GM18520 (cell line): ENCODE data around the gene NGRN.
"Not testable (repeated sequence)": the region's sequence is repeated elsewhere in the genome, so short reads cannot be mapped to it uniquely, and the experiment has no call there.

Experiments used
- ATAC-seq: cut with Tn5 transposase; IDR thresholded peaks from one replicate; pipeline ENCODE4 v1.9.1; 2021; ENCODE audit not compliant: unreplicated experiment

The NGRN gene

DNA sequence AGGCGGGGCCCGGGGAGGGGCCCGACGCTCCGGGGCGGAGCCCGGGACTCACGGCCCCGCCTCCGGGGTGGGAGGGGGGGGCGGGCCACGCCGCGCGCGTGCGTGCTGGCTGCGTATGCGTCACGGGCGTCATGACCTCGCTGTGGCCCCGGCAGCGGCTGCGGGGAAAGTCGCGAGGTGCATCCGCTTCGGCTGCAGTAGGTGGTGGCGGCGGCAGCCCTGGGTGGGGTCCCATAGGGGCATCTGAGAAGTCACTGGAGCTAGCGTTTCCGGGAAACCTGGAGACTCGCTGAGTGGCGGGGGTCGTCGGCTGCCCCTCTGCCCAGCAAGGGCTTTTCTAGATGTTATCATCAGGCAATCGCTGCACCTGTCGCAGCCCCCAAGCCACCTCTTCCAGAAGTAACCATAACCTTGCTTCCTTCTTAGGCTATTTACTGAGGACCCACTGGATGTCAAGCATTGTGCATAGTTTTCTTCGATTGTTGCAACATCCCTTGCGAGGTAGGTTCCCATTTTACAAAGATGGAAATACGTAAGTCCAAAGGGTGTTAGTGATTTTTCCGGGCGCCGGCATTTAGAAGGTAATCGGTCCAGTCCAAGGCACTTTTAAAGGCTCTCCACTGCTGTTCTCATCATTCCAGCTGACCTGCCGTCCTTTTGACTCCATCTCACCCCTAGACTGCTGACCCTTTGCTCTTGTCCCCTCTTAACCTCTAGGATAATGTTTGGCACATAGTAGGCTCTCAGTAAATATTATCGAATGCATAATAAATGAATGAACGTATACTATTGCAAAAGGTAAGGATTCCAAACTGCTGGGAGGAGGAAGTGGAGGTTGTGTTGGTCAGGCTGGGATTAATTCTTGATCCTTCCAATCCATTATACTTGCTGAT, 31.1 kb upstream of the NGRN start, which contains the start of gene GDPGP1:
TSS of gene GDPGP1 (plus strand) at position 114 of the 893 bp plus-strand sequence. CDS start 6,700 bp downstream, outside the sequence.
- ATAC-seq, result peak; percentile 62

DNA sequence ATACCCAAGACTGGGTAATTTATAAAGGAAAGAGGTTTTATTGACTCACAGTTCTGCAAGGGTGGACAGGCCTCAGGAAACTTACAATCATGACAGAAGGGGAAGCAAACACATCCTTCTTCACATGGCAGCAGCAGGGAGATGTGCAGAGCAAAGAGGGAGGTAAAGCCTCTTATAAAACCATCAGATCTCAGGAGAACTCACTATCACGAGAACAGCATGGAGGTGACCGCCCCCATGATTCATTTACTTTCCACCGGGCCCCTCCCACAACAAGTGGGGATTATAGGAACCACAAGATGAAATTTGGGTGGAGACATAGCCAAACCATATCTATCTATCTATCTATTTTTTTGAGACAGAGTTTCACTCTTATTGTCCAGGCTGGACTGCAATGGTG, 26.1 kb upstream of the NGRN start:
- no peak for ATAC-seq

DNA sequence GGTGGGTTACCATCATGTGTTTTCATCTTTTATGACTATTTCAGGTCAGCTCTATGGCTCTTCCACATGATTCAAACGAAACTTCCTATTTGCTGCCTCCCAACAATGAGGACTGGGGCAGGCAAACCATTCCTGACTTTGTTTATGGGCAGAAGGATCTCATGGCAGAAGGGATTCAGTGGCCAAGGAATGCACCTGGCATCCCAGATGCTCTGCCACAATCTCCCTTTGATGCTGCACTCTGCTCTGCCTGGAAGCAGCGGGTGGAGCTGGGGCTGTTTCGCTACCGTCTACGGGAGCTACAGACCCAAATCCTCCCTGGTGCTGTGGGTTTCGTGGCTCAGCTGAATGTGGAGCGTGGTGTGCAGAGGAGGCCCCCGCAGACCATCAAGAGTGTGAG, 24.6 kb upstream of the NGRN start:
- no peak for ATAC-seq

DNA sequence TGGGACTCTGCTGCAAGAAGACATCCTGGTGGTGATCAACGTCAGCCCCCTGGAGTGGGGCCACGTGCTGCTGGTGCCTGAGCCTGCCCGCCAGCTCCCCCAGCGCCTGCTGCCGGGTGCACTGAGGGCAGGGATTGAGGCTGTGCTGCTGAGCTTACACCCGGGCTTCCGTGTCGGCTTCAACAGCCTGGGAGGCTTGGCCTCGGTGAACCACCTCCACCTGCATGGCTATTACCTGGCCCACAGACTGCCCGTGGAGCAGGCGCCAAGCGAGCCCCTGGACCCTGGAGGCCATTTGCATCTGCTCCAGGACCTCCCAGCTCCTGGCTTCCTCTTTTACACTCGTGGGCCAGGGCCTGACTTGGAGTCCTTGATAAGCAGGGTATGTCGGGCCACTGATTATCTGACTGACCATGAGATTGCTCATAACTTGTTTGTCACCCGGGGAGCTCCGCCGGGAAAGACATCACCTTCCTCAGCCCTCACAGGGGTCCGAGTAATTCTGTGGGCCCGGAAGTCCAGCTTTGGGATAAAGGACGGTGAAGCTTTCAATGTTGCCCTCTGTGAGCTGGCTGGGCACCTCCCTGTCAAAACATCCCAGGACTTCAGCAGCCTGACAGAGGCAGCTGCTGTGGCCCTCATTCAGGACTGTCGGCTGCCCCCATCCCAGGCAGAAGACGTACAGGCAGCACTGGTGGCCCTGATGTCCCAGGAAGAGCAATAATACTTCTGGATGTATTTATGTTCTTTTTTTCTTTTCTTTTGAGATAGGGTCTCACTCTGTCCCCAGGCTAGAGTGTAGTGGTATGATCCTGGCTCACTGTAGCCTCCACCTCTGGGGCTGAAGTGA, 23.9 kb upstream of the NGRN start:
- ATAC-seq, result no peak

DNA sequence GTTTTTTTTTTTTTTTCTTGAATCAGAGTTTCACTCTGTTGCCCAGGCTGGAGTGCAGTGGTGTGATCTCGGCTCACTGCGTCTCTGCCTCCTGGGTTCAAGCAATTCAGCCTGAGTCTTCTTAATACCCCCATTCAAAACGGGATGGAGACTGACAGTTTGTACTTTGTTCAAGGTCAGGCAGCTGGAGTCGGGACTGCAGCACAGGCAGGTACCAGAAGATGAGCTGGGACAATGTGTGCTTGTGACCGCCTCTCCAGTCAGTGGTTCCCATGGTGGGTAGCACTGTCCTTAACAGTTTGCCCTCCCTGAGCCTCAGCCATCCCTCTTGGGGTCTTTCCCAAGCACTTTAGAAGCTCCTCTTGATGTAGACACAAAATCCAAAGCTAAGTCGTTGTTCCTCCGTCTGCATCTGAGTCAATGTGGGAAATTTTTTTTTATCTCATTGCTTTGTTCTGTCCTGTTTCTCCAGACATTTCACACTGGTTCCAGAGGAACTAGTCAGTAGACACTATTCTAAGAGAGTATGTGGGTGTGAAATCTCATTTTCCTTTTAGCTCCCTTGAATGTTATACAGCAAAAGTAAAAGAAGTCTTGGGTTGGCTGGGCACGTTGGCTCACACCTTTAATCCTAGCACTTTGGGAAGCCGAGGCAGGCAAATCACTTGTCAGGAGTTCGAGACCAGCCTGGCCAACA, 21.4 kb upstream of the NGRN start:
- no peak for ATAC-seq

DNA sequence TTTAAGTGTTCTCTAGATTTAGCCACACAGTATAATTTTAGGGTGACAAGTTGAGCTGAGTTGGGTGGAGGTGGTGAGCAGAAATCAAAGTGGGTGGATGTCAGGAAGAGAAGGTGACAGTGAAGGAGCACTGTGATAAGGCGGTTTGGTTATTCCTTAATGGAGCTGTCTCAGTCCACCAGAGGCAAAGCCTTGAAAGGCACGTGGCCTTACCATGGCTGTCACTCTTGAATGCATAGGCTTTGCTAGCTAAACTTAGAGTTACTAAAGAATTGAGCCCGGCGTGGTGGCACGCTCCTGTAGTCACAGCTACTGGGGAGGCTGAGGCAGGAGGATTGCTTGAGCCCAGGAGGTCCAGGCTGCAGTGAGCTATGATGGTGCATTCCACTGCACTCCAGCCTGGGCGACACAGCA, 16.7 kb upstream of the NGRN start:
- ATAC-seq, result no peak

DNA sequence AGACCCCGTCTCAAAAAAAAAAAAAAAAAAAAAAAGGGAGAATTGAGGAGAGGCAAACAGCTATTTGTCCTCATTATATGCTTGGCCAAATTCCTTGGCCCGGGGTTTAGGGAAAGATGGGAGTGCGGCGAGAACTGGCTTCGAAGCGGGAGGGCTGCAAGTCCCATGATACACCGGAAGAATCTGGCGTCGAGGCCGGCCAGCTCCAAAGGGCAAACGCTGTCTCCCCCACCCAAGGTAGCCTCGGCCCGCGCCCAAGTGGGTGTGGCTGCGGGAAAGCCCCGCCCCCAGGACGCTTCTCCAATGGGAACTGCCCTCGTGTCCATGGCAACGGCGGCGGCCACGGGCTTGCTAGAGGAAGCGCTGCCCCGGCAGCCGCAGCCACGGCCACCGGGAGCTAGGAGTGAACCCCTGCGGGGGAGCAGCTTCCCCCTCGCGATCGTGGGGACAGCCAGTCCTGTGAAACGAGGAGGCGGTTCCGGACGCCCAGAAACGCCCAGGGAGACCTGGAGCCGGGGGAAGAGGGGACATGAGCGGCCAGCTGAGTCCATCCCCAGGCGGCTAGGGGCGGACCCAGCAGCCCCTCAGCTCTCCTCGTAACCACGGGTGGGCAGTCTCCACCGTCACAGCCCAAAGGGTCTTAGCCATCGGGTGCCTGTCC, 16.1 kb upstream of the NGRN start, which contains the start of gene TTLL13:
TSS of gene TTLL13 (plus strand) at position 354 of the 661 bp plus-strand sequence. CDS start 1,075 bp downstream, outside the sequence.
- ATAC-seq, result peak; percentile 43

DNA sequence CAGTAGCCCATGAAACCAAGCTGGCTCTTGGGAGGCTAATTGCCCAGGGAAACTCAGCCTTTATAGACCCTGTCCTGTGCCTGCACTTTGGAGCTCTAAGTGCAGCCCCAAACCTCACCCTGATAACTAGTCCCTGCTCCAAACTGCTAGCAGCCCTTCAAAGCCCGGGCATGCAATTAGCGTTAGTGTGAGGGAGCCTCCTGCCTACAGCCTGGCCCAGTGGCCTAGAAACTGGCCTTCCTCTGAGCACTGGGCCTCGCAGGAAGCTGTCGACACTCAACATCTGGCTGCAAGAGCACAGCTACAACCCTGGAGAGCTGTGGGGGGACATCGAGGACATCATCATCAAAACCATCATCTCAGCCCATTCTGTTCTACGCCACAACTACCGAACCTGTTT, 7.7 kb upstream of the NGRN start:
- no peak for ATAC-seq

DNA sequence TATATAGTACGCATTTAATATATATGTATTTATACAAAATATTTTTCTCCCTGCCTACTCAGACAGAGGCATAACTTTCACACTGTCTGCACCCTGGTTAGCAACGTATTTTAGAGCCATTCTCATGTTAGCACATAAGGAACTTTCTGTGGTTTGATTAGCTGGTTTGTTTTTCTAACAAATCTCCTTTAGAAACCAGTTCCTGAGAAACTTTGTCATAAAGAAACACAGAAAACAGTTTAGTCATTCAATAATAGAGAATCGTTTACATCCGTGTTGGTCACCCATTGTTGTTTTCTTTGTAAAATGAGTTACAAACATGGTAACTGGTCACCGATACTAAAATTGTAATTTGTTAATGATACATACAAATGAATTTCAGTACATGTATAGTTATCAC, 5.9 kb upstream of the NGRN start:
- ATAC-seq, result peak; percentile 73

DNA sequence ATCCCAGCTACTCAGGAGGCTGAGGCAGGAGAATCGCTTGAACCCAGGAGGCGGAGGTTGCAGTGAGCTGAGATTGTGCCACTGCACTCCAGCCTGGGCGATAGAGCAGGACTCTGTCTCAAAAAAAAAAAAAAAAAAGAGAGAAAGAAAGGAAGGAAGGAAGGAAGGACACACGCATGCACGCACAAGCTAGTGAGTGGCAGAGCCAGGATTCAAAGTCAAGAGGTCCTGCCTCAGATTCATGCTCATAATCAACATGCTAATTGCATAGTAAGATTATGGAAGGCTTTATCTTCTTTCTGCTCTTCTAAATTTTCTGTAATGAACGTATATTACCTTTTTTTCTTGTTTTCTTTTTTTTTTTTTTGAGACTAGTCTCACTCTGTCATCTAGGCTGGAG, 4.7 kb upstream of the NGRN start:
- not testable (repeated sequence) for ATAC-seq

DNA sequence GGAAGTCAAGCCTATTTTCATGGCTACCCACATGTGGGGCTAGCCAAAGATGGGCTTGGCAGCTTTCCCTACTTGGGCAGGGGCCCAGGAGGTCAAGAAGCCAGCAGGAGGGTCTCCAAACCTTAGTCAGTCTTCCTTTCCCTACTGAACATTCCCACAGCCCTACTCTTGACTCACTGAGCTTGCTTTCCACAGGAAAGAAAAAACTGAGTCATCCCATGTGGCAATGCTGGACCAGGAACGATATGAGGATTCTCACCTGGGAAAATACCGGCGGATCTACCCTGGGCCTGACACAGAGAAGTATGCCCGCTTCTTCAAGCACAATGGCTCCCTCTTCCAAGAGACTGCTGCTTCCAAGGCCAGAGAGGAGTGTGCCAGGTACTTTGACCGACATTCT, 3.7 kb upstream of the NGRN start:
- ATAC-seq, result no peak

DNA sequence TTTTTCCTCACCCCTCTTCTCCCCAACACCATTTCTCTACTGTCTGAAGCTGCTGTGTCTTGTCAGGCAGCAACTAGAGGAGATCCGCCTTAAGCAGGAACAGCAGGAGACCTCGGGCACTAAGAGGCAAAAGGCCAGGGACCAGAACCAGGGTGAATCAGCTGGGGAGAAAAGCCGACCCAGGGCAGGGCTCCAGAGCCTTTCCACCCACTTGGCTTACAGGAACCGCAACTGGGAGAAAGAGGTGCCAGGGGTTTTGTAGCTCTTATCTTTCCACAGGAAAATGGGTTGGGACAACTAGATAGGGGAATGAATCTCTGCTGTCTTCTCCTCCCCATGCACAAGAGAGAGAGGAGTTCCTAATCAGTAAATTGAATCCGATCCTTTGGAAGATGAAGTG, 3.0 kb upstream of the NGRN start:
- no peak for ATAC-seq

DNA sequence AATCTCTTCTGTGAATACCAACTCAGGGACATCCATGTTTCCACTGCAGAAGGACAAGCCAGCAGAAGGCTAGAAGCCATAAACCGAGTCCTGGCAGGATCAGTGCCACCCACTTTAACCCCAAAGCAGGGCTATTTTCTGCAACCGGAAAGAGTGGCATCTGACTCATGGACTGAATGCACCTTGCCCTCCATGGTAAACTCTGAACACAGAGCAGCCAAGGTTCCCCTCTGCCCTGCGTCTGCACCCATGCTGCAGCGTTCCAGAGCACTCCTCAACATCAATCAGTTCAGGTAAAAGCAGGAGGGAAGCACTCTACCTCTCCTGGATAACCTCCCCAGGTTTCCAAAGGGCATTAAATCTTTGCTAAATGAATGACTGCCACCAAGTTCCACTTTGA, 801 bp upstream of the NGRN start:
- no peak for ATAC-seq

DNA sequence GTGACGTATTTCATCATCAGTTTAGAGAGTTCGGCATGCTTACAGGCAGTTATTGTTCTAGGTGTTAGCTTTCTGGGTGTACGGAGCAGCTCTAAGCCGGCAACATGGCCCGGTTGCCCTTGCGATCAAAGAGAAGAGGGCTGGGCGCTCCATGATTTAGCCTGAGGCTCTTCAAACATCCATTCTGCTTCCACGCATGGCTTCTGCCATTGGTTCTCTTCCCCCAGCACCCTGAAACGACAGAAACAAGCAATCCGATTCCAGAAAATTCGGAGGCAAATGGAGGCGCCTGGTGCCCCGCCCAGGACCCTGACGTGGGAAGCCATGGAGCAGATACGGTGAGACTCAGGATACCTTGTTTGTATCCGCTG, 574 bp downstream of the NGRN start:
- no peak for ATAC-seq

DNA sequence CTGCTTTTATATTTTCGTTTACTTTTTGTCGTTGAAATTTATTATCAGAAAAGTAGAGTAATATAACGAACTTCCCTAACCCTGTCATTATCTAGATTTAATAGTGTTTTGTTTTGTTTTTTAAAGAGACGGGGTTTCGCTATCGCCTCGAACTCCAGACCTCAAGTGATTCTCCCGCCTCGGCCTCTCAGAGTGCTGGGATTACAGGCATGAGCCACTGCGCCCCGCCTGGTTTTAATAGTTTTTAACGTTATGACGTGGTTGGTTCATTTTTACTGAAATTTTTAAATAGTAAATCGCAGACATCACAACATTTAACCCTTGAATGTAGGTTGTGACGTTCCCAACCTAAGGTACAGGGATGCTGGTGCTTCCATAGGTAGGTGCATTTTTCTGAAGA, 1.0 kb downstream of the NGRN start:
- ATAC-seq, result no peak

DNA sequence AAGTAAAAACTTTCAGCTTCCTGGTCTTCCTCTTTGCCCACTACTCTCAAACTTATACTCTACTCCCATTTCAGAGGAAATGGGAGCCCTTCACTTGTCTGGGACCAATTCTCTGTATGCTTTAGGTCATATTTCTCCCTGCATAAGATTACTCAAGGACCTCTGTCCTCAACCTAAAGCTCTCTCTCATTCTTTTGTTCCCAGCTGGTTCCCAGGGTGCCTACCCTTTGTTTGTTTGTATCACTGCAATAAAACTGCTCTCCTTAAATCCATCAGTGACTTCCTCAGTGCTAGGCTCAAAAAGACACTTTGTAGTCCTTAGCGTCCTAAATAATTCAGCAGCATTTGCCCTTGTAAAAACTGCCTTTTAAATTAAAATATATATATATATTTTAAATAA, 2.9 kb downstream of the NGRN start:
- ATAC-seq, result no peak

DNA sequence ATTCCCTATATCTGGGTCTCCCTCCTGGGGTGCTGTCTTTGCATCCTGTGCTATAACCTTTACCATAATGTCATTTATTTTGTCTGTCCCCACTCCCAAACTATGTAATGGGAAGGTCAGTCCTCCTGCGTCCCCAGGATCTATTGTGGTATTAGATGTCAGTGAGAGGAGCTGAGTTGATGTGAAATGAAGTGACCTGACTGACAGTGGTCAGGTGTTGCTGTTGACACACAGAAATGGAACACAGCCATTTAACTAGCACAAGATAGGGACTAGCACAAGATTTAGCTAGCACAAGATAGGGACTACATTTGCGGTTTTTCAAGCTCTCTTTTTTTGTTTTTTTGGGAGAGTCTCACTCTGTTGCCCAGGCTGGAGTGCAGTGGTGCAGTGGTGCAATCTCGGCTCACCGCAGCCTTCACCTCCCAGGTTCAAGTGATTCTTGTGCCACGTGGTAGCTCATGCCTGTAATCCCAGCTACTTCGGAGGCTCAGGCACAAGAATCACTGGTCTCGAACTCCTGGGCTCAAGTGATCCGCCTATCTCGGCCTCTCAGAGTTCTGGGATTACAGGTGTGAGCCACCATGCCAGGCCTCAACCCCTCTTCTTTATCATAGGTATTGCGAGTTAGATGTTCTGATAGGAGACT, 5.2 kb downstream of the NGRN start:
- no peak for ATAC-seq

DNA sequence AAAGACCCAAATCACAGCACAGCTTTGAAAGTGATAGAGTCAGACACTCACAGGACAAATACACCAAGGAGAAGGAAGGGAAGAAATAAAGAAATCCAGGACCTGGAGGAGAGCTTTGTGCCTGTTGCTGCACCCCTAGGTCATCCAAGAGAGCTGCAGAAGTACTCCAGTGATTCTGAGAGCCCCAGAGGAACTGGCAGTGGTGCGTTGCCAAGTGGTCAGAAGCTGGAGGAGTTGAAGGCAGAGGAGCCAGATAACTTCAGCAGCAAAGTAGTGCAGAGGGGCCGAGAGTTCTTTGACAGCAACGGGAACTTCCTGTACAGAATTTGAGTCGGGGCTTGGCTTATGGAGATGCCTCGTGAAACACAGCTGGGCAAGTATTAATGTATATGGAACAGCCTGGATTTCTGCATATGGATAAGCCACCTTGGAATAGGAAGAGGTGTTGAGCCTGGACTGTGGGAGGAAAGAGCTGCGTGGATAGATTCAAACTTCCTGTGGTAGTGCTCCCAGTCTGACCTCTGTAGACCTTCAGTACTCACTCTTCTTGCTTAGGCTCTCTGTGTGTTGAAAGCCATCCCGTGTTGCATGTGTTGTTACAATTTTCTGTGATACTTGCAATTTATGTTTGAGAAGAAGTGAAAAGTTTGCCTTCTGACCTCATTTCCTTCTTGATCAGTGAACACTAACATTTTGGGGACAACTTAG, 6.1 kb downstream of the NGRN start:
- ATAC-seq, result no peak

DNA sequence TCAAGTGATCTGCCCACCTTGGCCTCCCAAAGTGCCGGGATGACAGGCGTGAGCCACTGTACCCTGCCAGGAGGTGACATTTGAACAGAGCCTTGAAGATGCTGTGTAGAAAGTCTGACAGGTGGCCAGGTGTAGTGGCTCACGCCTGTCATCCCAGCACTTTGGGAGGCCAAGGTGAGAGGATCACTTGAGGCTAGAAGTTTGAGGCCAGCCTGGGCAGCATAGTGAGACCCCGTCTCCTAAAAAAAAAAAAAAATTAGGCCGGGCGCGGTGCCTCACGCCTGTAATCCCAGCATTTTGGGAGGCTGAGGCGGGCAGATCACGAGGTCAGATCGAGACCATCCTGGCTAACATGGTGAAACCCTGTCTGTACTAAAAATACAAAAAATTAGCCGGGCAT, 13.0 kb downstream of the NGRN start:
- ATAC-seq, result not testable (repeated sequence)

DNA sequence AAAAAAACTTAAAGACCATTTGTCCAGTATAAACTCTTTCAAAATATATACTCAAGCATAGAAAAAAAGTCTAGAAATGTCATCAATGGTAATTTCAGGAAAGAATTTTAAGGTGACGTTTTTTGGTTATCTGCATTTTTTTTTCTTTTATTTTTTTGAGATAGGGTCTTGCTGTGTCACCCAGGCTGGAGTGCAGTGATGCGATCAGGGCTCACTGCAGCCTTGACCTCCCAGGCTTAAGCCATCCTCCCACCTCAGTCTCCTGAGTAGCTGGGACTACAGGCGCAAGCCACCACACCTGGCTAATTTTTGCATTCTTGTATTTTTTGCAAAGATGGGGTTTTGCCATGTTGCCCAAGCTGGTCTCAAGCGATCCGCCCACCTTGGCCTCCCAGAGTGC, 15.3 kb downstream of the NGRN start:
- not testable (repeated sequence) for ATAC-seq
